Thymus (tissue), 11 donors: ENCODE results near the gene MTMR8. TPM values are rescaled to one million over a fixed set of nuclear protein-coding genes. Genes with fewer than 3 reads are reported as not detected.

Source experiments
- DNase-seq, 9 donors: peaks; one replicate each; pipeline ENCODE4 v3.0.0-alpha.2; 2013; ENCODE audit warnings: low spot score in 9 of 9, low read depth in 6 of 9, missing footprints in 1 of 9
- H3K27ac ChIP-seq, 2 donors: one replicate each; pipeline ENCODE4 v1.5.1; 2013; ENCODE audit warnings: control low read depth in 1 of 2, low read depth in 1 of 2, low read length in 1 of 2, mild to moderate bottlenecking in 1 of 2, moderate library complexity in 1 of 2
- H3K27me3 ChIP-seq, 2 donors: one replicate each; pipeline ENCODE4 v1.5.1; 2013; ENCODE audit warnings: low read length in 1 of 2; ENCODE audit not compliant: control insufficient read depth in 2 of 2, insufficient read depth in 1 of 2
- H3K36me3 ChIP-seq, 2 donors: one replicate each; pipeline ENCODE4 v1.5.1; 2013; ENCODE audit warnings: low read length in 1 of 2, mild to moderate bottlenecking in 1 of 2, moderate library complexity in 1 of 2; ENCODE audit not compliant: control insufficient read depth in 2 of 2, insufficient read depth in 2 of 2
- H3K4me1 ChIP-seq, 2 donors: one replicate each; pipeline ENCODE4 v1.5.1; 2013; ENCODE audit warnings: low read length in 2 of 2; ENCODE audit not compliant: control insufficient read depth in 2 of 2, insufficient read depth in 2 of 2
- H3K4me3 ChIP-seq, 2 donors: one replicate each; pipeline ENCODE4 v1.5.1; 2013; ENCODE audit warnings: low read length in 2 of 2, control low read depth in 1 of 2, mild to moderate bottlenecking in 1 of 2
- H3K9me3 ChIP-seq, 2 donors: one replicate each; pipeline ENCODE4 v1.5.1; 2013; ENCODE audit warnings: low read length in 1 of 2, mild to moderate bottlenecking in 1 of 2; ENCODE audit not compliant: control insufficient read depth in 2 of 2, insufficient read depth in 1 of 2
- WGBS: extraction: QIAGEN DNeasy Blood & Tissue Kit; methylation state at CpG from one replicate; pipeline ENCODE4 v1.1.7; 2013; 5-methylcytosine and 5-hydroxymethylcytosine counted together
- polyA plus RNA-seq: library from polyadenylated mRNA; stranded (reverse); fragments of 200-250 nt; gene quantifications from one replicate; pipeline ENCODE4 v1.2.3, GENCODE V29; 2013
- total RNA-seq: library from RNA; stranded (reverse); fragments of 120-200 nt; gene quantifications from one replicate; pipeline ENCODE4 v1.2.4, GENCODE V29; 2013
- donor health status: healthy.

Gene MTMR8
- total and polyA plus RNA-seq, 2 donors = 1.2 to 2.1 TPM

DNA sequence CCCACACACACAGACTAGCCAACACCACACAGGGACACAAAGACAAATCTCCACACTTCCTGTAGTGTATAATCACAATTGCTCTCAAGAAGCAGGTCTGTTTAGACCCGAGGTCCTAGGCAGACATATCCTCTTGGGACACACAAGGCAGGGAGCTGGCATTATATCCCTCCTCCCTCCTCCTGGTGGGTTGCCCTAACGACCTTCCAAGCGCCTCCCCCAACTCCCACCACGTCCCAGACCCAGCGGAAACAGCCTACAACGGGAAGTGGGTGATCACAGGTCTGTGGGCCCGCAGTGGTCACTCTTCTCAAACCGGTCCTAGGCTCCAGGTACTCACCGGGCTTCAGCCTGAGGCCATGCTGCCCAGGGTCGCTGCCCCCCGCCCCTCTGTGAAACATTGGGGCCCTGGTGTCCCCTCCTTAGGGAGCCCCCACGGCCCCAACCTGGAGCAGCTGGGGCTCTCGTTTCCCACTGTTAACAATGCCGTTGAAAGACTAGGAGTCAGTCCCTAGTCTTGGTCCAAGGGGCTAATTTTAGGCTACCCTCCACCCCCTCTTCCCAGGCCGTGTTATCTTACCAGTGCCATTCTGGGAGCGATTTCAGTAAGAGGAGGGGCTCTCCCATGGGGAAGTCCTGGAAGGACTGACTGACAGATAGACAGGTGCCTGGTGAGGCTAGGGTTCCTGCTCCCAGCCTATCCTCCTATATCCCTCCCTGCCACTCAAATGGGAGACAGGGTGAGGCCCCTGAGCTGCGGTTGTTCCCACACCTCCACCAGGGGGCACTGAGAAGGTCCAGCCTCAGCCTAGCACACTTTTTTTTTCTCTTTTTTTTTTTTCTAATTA, 164.9 kb downstream of the MTMR8 start, which contains the start of gene ASB12:
TSS of gene ASB12 (minus strand) at position 485 of the 848 bp plus-strand sequence. CDS start 4,957 bp downstream, outside the sequence.
- no peaks in the 10 kb centered on the region for H3K9me3 ChIP-seq
- no peaks in the 10 kb centered on the region for H3K27me3 ChIP-seq
- DNase-seq = no peak
- no peak within 1 kb of the TSS for H3K27ac ChIP-seq
- no peak within 1 kb of the TSS for H3K4me3 ChIP-seq
- no peaks in the 10 kb centered on the region for H3K4me1 ChIP-seq
- 86% methylated on average over 17 of the region's 17 CpGs for WGBS
- H3K36me3 ChIP-seq = no peaks in the 10 kb centered on the region

GRCh38 chrX:64229154-64229553, 166.1 kb downstream of the MTMR8 start:
- no peaks in the 10 kb centered on the region for H3K36me3 ChIP-seq
- DNase-seq = no peak
- WGBS = 62% methylated on average over 3 of the region's 3 CpGs
- no peaks in the 10 kb centered on the region for H3K9me3 ChIP-seq
- no peaks in the 10 kb centered on the region for H3K27me3 ChIP-seq
- no peaks in the 10 kb centered on the region for H3K4me1 ChIP-seq
- H3K4me3 ChIP-seq = no peak overlapping the region
- no peak overlapping the region for H3K27ac ChIP-seq

Other genes with a start within 250 kb of the MTMR8 start
- gene AMER1, start 189.7 kb downstream of the MTMR8 start, total RNA-seq = 2.2 TPM
- gene AMER1, start 189.7 kb downstream of the MTMR8 start, polyA plus RNA-seq = 0.87 TPM
- gene ASB12, start 164.8 kb downstream of the MTMR8 start, total RNA-seq = 0.09 TPM
- 0.18 TPM for gene ASB12, start 164.8 kb downstream of the MTMR8 start, polyA plus RNA-seq